WI38 (cell line): Measurements from ENCODE around the gene MAPK1.
"Not testable (repeated sequence)": the region's sequence is repeated elsewhere in the genome, so short reads cannot be mapped to it uniquely, and the experiment has no call there.

ENCODE experiments used
- H3K4me3 ChIP-seq: 2 replicates; pipeline ENCODE4 v1.5.1; 2011; ENCODE audit warnings: low read depth, mild to moderate bottlenecking, control low read depth, low read length
- TF ChIP-seq, protein P1 (sequence below): IDR thresholded peaks from 2 replicates; pipeline ENCODE4 v1.5.1; 2012; ENCODE audit warnings: low read depth, mild to moderate bottlenecking, control low read depth, low read length

Gene MAPK1

DNA sequence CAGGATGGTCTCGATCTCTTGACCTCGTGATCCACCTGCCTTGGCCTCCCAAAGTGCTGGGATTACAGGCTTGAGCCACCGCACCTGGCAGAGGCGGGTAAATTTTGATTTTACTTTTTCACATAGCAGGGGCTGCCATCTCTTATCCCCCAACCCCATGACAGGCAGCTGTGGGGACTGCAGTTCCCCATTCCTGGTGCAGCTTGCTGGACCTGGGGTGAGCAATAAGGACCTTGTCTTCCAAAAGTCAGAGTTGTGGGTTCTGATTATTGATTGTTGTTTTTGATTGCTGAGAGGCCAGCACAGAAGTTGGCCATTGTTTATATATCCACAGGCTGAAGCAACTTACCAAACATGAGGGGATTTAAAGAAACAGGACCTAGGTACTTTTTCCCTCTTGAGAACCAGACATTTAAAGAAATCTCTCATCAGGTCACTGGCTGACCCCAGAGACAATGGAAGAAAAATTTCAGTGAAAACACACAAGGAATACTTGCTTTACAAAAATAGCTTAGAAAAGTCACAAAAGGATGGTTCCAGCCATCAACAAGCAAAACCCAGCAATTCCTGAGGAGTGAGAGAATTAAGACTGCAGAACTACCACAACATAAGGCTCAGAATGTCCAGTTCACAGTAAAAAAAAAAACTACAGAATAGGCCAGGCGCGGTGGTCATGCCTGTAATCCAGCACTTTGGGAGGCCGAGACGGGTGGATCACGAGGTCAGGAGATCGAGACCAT is 22.0 kb upstream of the MAPK1 start:
- TF ChIP-seq, protein P1, sequence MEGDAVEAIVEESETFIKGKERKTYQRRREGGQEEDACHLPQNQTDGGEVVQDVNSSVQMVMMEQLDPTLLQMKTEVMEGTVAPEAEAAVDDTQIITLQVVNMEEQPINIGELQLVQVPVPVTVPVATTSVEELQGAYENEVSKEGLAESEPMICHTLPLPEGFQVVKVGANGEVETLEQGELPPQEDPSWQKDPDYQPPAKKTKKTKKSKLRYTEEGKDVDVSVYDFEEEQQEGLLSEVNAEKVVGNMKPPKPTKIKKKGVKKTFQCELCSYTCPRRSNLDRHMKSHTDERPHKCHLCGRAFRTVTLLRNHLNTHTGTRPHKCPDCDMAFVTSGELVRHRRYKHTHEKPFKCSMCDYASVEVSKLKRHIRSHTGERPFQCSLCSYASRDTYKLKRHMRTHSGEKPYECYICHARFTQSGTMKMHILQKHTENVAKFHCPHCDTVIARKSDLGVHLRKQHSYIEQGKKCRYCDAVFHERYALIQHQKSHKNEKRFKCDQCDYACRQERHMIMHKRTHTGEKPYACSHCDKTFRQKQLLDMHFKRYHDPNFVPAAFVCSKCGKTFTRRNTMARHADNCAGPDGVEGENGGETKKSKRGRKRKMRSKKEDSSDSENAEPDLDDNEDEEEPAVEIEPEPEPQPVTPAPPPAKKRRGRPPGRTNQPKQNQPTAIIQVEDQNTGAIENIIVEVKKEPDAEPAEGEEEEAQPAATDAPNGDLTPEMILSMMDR, result no peak
- H3K4me3 ChIP-seq, result no peak overlapping the region

- TF ChIP-seq, protein P1, result no peak
- no peak overlapping the region for H3K4me3 ChIP-seq
Measured at GRCh38 chr22:21887841-21888240, 20.4 kb upstream of the MAPK1 start.

DNA sequence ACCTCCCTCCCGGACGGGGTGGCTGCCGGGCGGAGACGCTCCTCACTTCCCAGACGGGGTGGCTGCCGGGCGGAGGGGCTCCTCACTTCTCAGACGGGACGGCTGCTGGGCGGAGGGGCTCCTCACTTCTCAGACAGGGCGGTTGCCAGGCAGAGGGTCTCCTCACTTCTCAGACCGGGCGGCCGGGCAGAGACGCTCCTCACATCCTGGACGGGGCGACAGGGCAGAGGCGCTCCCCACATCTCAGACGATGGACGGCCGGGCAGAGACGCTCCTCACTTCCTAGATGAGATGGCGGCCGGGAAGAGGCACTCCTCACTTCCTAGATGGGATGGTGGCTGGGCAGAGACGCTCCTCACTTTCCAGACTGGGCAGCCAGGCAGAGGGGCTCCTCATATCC is 16.5 kb upstream of the MAPK1 start:
- not testable (repeated sequence) for H3K4me3 ChIP-seq

- not testable (repeated sequence) for H3K4me3 ChIP-seq
Measured at GRCh38 chr22:21882754-21883333, 15.4 kb upstream of the MAPK1 start.

- H3K4me3 ChIP-seq, result no peak overlapping the region
- TF ChIP-seq, protein P1, result no peak
Measured at GRCh38 chr22:21881841-21882753, 14.7 kb upstream of the MAPK1 start.

DNA sequence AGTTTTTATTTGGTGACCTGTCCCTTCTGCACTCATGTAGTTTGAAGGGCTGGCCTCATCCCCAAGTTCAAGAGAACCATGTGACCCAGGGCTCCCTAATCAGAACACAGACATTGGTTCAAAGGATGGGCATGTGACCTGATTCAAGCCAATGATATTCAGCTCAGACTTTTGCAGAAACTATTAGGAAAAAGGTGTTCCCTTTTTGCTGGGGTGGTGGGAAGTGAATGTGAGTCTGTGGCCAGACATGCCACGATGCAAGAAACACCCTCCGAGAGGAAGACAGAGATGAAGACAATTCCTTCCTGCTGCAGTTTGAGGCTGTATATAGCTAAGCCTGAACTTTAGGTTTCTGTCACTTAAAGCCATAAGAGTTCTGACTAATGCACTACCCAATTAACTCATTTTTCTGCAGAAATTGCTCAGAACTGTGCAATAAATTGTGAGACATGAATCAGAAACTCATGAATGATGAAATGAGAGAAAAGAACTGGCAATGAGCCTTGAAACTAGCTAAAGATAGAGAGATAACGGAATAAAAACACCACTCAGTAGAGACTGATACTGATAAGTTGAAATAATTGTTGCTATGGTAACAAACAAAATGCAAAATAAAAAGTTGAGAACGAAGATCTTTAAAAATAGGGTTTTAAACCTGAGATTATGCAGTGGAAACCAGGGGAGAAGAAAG is 9.2 kb upstream of the MAPK1 start:
- TF ChIP-seq, protein P1, result no peak
- no peak overlapping the region for H3K4me3 ChIP-seq

- not testable (repeated sequence) for H3K4me3 ChIP-seq
Measured at GRCh38 chr22:21874953-21875352, 7.5 kb upstream of the MAPK1 start.

DNA sequence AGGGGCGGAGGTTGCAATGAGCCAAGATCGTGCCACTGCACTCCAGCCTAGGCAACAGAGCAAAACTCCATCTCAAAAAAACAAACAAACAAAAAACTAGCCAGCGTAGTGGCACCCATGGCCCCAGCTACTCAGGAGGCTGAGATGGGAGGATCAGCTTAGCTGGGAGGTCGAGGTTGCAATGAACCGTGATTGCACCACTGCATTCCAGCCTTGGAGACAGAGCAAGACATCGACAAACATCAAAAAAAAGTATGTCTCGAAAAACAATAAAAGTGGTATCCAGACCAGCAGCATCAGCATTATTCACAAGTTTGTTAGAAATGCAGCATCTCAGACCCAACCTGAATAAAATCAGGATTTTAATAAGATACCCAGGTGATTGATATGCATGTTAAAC is 6.2 kb upstream of the MAPK1 start:
- TF ChIP-seq, protein P1, result no peak
- no peak overlapping the region for H3K4me3 ChIP-seq

DNA sequence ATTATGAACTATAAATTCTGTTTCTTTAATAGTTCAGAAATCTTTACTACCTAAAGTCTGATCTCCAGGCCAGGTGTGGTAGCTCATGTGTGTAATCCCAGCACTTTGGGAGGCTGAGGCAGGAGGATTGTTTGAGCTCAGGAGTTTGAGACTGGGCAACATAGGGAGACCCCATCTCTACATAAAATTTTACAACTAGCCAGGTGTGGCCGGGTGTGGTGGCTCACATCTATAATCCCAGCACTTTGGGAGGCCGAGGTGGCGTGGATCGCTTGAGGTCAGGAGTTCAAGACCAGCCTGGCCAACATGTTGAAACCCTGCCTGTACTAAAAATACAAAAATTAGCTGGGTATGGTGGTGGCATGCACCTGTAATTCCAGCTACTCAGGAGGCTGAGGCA is 5.3 kb upstream of the MAPK1 start:
- not testable (repeated sequence) for H3K4me3 ChIP-seq
